ENCODE data around the gene TECR. TPM values are rescaled to one million over a fixed set of nuclear protein-coding genes. Genes with fewer than 3 reads are reported as not detected.

The TECR gene
- total and polyA plus RNA-seq, 2 of the 13 experiments (the other 11 are each of a cell fraction or from before 2014, with no cell fraction given), result 54.9 to 121 TPM

GRCh38 chr19:14571695-14572490 is 42.5 kb downstream of the TECR start, which contains the start of gene NDUFB7 (continued):
- TF ChIP-seq IRF1 (CRISPR knock-in tag; IDR thresholded peaks at IDR 0.05; ENCODE audit: low read depth) (no peak), ZNF350 (CRISPR knock-in tag; IDR thresholded peaks at IDR 0.05; ENCODE audit: borderline replicate concordance, low read depth) (peak; percentile 90), ATF7-NPFF (CRISPR knock-in tag; IDR thresholded peaks at IDR 0.05; ENCODE audit: low read depth) (peak; percentile 38; the same call in 1 of the 2 replicates), YEATS2 (CRISPR knock-in tag; IDR thresholded peaks at IDR 0.05; ENCODE audit: borderline replicate concordance) (peak; percentile 98), HNF1B (CRISPR knock-in tag; IDR thresholded peaks at IDR 0.05) (peak; percentile 84), ARNT (IDR thresholded peaks at IDR 0.05) (no peak), MYPOP (CRISPR knock-in tag; IDR thresholded peaks at IDR 0.05) (peak; percentile 72), ZNF777 (CRISPR knock-in tag; IDR thresholded peaks at IDR 0.05) (peak; percentile 49; the same call in 1 of the 2 replicates), SP4 (CRISPR knock-in tag; IDR thresholded peaks at IDR 0.05) (peak; percentile 64), LBX2 (CRISPR knock-in tag; IDR thresholded peaks at IDR 0.05; ENCODE audit: borderline replicate concordance) (no peak), ZBED4 (CRISPR knock-in tag; IDR thresholded peaks at IDR 0.05; ENCODE audit: borderline replicate concordance) (0 out of 2 replicates have a peak, but pooled peaks have one; percentile 23), FOXK2 (IDR thresholded peaks at IDR 0.05) (no peak), PHB2 (IDR thresholded peaks at IDR 0.05; ENCODE audit: partially characterized antibody) (no peak), ZNF136 (CRISPR knock-in tag; IDR thresholded peaks at IDR 0.05; ENCODE audit: low read depth) (no peak; the same call in 1 of the 2 replicates), DZIP1 (CRISPR knock-in tag; IDR thresholded peaks at IDR 0.05) (peak; percentile 94), NFIC (IDR thresholded peaks at IDR 0.05; ENCODE audit: low read length) (no peak), MIER3 (CRISPR knock-in tag; IDR thresholded peaks at IDR 0.05; ENCODE audit: borderline replicate concordance) (peak; percentile 94), ZKSCAN8 (CRISPR knock-in tag; IDR thresholded peaks at IDR 0.05; ENCODE audit: borderline replicate concordance) (peak; percentile 88; the same call in 1 of the 2 replicates)
